Activated CD4-positive, alpha-beta T cell treated with anti-CD3 and anti-CD28 coated beads, Interleukin-2, amount 10 ng/mL, durations not matched to agents 24 days and 14 days (primary cell): ENCODE measurements around the gene ADGRG4. TPM values are rescaled to one million over a fixed set of nuclear protein-coding genes. Genes with fewer than 3 reads are reported as not detected.
"Not testable (repeated sequence)": the region's sequence is repeated elsewhere in the genome, so short reads cannot be mapped to it uniquely, and the experiment has no call there.

Experiments used
- DNase-seq: peaks from one replicate; pipeline ENCODE4 v3.0.0; 2022
- H3K27ac Mint-ChIP-seq: one replicate; pipeline ENCODE4 v1.8.0; 2022; ENCODE audit warnings: mild to moderate bottlenecking, mixed read lengths
- H3K27me3 Mint-ChIP-seq: one replicate; pipeline ENCODE4 v1.8.0; 2022; ENCODE audit warnings: mixed read lengths
- H3K36me3 Mint-ChIP-seq: one replicate; pipeline ENCODE4 v1.8.0; 2022; ENCODE audit warnings: low read depth, mild to moderate bottlenecking, mixed read lengths
- H3K4me1 Mint-ChIP-seq: one replicate; pipeline ENCODE4 v1.8.0; 2021; ENCODE audit warnings: mixed read lengths
- H3K4me3 Mint-ChIP-seq: one replicate; pipeline ENCODE4 v1.8.0; 2022; ENCODE audit warnings: mild to moderate bottlenecking, moderate library complexity, mixed read lengths
- H3K9me3 Mint-ChIP-seq: one replicate; pipeline ENCODE4 v1.8.0; 2021; ENCODE audit warnings: mixed read lengths
- intact Hi-C: fragments of 100-400 bp; cut with micrococcal nuclease; formaldehyde crosslinking; loops from one replicate; pipeline ENCODE4 v1.15.1; 2023
- total RNA-seq: library from RNA; stranded (reverse); gene quantifications from 2 replicates; pipeline ENCODE4 v1.2.3, GENCODE V29; 2022

ADGRG4 gene
- total RNA-seq, 1 donor from 2014 or later: not detected

DNA sequence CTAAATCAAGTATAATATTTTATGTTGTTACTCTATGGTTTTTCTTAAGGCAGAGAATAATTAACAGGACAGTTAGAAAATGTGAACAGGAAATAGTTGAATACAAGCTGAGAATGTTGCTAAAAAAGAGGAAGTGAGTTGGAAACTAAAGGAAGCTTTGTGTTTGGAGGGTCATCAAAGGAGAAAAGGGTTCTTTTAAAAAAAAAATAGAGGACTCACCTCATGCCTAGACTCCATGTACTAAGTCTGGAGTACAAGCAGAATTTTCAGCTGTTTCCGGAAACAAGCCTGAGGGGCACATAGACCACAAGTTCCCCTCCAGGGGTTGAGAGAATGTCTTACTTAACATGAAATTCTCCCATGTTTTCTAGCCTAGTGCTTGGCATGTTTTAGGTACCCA is 29.5 kb upstream of the ADGRG4 start:
- peaks cover 4% of the 10 kb centered on the region for H3K4me1 Mint-ChIP-seq
- no peaks in the 10 kb centered on the region for H3K36me3 Mint-ChIP-seq
- H3K27ac Mint-ChIP-seq: no peak overlapping the region
- intact Hi-C loops: no loop called here
- H3K4me3 Mint-ChIP-seq: no peak overlapping the region
- no peaks in the 10 kb centered on the region for H3K27me3 Mint-ChIP-seq
- no peak for DNase-seq
- no peaks in the 10 kb centered on the region for H3K9me3 Mint-ChIP-seq

DNA sequence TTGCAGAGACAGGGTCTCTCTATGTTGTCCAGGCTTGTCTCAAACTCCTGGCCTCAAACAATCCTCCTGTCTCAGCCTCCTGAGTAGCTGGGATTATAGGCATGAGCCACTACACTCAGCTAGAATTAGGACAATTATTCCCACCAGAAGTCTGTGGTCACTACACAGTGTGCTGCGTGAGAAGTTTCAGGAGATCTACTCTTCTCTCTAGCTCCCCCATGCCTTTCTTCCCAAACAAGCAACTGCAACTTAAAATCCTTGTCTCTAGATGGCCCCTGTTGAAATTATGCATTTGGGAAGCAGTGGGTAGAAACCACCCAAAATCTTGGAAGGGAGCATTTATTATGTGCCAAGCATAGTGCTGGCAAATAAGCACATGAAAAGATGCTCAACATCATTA is 28.4 kb upstream of the ADGRG4 start:
- Mint-ChIP-seq H3K9me3 (no peaks in the 10 kb centered on the region), H3K27me3 (no peaks in the 10 kb centered on the region)

DNA sequence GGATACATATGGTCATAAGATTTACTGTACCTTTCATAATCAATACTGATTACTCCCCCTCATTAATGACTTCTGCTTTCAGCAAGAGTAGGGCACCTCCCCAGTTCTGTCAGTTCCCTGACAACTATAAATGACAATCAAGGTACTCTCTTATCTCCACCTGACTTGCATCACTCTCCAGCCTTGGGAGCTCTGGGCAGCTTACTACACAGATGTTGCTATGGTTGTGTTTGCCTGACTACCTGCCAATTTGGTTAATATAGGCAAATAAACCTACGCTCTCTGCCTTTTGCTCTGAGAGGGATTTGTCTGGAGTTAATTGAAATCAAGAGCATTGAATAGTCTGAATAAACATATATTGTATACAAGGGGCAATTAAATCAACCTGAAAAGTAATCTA is 26.8 kb upstream of the ADGRG4 start:
- no peak overlapping the region for H3K4me3 Mint-ChIP-seq
- H3K9me3 Mint-ChIP-seq: no peaks in the 10 kb centered on the region
- DNase-seq: no peak
- no peak overlapping the region for H3K27ac Mint-ChIP-seq
- peaks cover 4% of the 10 kb centered on the region for H3K4me1 Mint-ChIP-seq
- H3K27me3 Mint-ChIP-seq: no peaks in the 10 kb centered on the region
- intact Hi-C loops: no loop called here
- H3K36me3 Mint-ChIP-seq: no peaks in the 10 kb centered on the region

More for the DNA sequence above, 28.4 kb upstream of the ADGRG4 start:
- no peak for DNase-seq
- intact Hi-C loops: no loop called here
- Mint-ChIP-seq H3K4me3 (no peak overlapping the region), H3K4me1 (peaks cover 4% of the 10 kb centered on the region), H3K27ac (no peak overlapping the region), H3K36me3 (no peaks in the 10 kb centered on the region)

DNA sequence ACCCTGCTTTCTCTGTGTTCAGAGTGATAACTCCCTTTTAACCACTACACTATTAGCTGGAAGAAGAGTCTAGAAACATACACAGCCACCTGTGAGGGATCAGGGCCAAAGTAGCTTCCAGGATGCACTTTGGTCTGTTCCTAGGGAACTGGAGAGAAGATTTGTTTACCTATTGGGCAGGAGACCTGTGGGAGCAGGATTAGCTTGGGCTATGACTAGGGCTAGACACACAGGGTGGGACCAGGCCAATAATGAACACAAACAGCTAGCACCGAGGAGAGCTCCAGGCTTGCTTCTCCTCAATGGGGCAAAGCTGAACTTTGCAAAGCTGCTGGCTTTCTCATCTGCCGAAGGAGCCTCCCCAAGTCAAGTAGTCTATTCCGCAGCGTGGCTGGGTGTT is 25.2 kb upstream of the ADGRG4 start:
- H3K4me1 Mint-ChIP-seq: peaks cover 4% of the 10 kb centered on the region
- intact Hi-C loops: no loop called here
- no peaks in the 10 kb centered on the region for H3K27me3 Mint-ChIP-seq
- H3K27ac Mint-ChIP-seq: no peak overlapping the region
- H3K36me3 Mint-ChIP-seq: no peaks in the 10 kb centered on the region
- no peak overlapping the region for H3K4me3 Mint-ChIP-seq
- H3K9me3 Mint-ChIP-seq: no peaks in the 10 kb centered on the region
- no peak for DNase-seq

DNA sequence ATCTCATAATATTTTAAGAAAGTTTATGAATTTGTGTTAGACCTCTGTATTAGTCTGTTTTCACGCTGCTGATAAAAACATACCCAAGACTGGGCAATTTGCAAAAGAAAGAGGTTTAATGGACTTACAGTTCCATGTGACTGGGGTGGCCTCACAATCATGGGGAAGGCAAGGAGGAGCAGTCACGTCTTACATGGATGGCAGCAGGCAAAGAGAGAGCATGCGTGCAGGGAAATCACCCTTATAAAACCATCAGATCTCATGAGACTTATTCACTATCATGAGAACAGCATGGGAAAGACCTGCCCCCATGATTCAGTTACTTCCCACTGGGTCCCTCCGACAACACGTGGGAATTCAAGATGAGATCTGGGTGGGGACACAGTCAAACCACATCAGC is 14.4 kb upstream of the ADGRG4 start:
- H3K9me3 Mint-ChIP-seq, H3K4me1 Mint-ChIP-seq, H3K36me3 Mint-ChIP-seq, H3K27ac Mint-ChIP-seq, intact Hi-C loops, DNase-seq, H3K4me3 Mint-ChIP-seq, H3K27me3 Mint-ChIP-seq: not testable (repeated sequence)

DNA sequence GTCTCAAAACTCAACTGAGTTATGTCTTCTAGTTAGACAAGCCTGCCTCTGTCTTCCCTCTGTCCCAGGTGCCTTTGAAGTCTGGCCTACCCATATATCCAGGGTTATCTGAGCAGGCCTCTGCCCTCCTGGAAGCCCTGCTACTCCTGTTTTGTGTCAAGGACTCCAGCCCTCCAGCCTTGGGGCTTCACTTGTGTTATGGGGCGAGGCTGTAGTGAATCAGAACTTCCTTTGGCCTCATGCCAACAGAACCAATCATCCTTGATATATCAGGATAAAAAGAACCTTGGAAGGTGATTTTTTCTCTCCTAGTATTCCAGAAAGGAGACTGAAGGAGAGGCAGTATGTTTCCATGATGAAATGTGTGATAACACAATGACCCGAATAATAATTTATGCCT is 8.9 kb upstream of the ADGRG4 start:
- no peaks in the 10 kb centered on the region for H3K4me1 Mint-ChIP-seq
- no peaks in the 10 kb centered on the region for H3K36me3 Mint-ChIP-seq
- H3K27ac Mint-ChIP-seq: no peak overlapping the region
- peaks cover 2% of the 10 kb centered on the region for H3K27me3 Mint-ChIP-seq
- intact Hi-C loops: no loop called here
- no peak overlapping the region for H3K4me3 Mint-ChIP-seq
- no peak for DNase-seq
- H3K9me3 Mint-ChIP-seq: no peaks in the 10 kb centered on the region

DNA sequence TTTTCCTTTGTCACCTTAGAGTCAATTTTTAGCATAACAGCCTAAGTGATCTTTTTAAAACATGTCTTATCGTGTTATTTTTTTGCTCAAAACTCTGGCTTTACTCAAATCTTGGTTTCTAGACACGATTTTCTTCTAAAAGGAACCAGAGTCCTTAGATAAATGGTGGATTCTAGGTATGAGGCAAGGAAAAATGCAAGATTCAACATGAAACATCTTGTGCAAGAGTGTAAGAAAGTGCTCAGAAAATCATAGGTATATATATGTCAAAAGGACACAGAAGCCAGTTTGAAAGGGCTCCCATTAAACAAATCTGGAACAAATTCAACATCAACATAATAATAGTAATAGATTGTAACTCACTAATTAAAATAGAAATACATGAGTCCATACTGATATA is 8.1 kb upstream of the ADGRG4 start:
- intact Hi-C loops: no loop called here
- H3K4me3 Mint-ChIP-seq: no peak overlapping the region
- H3K27ac Mint-ChIP-seq: no peak overlapping the region
- H3K27me3 Mint-ChIP-seq: peaks cover 2% of the 10 kb centered on the region
- no peak for DNase-seq
- H3K36me3 Mint-ChIP-seq: no peaks in the 10 kb centered on the region
- no peaks in the 10 kb centered on the region for H3K9me3 Mint-ChIP-seq
- H3K4me1 Mint-ChIP-seq: no peaks in the 10 kb centered on the region

DNA sequence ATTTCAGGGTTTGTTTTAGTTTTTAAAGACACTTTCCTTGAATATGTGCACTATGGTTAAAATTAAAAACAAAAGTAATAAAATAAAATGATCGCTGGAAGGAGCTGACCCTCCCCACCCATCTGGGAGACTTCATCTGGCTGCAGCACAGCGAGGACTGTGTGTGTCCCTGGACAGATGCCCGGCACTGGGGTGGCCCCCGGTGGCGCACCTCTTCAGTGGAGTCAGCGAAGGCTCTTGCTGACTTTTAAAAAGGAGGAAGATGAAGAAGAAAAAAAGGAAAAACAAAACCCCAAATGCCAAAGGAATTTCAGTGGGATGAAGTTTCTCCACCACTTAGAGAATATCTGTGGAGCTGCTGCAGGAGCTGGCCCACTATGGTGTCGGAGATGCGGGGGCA is 5.4 kb upstream of the ADGRG4 start:
- Mint-ChIP-seq H3K36me3 (no peaks in the 10 kb centered on the region), H3K27ac (no peak overlapping the region), H3K27me3 (peaks cover 2% of the 10 kb centered on the region), H3K9me3 (no peaks in the 10 kb centered on the region), H3K4me1 (no peaks in the 10 kb centered on the region), H3K4me3 (no peak overlapping the region)
- no peak for DNase-seq
- intact Hi-C loops: no loop called here

DNA sequence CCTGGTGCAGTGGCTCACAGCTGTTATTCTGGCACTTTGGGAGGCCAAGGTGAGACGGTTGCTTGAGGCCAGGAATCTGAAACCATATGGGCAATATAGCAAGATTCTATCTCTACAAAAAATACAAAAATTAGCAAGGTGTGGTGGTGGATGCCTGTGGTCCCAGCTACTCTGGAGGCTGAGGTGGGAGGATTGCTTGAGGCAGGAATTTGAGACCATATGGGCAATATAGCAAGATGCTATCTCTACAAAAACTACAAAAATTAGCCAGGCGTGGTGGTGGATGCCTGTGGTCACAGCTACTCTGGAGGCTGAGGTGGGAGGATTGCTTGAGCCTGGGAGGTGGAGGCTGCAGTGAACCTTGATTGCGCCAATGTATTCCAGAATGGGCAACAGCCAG is 2.3 kb downstream of the ADGRG4 start:
- no peaks in the 10 kb centered on the region for H3K9me3 Mint-ChIP-seq

DNA sequence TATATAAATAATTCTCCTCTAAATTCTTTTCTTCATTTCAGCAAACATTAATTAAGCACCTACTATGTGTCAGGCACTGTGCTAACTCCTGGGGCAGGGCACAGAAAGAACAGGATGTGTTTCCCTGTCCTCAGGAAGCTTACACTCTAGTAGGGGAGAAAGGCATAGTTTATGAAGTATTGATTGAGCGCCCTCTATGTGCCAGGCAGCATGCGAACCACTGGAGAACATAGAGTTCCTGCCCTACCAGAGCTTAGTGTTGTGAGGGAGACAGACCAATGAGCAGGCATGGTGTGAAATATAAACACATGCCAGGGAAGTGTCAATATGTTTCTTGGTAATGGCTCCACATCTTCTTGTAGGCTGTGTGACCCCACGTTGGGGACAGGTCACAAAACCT is 3.7 kb downstream of the ADGRG4 start:
- Mint-ChIP-seq H3K9me3 (no peaks in the 10 kb centered on the region), H3K27me3 (peaks cover 1% of the 10 kb centered on the region), H3K4me3 (no peak overlapping the region), H3K4me1 (no peaks in the 10 kb centered on the region), H3K36me3 (no peaks in the 10 kb centered on the region), H3K27ac (no peak overlapping the region)
- intact Hi-C loops: no loop called here
- no peak for DNase-seq

More for the DNA sequence above, 2.3 kb downstream of the ADGRG4 start:
- intact Hi-C loops: no loop called here
- no peak for DNase-seq
- H3K27ac Mint-ChIP-seq: no peak overlapping the region
- H3K4me1 Mint-ChIP-seq: no peaks in the 10 kb centered on the region
- no peak overlapping the region for H3K4me3 Mint-ChIP-seq
- H3K27me3 Mint-ChIP-seq: peaks cover 1% of the 10 kb centered on the region
- H3K36me3 Mint-ChIP-seq: no peaks in the 10 kb centered on the region

DNA sequence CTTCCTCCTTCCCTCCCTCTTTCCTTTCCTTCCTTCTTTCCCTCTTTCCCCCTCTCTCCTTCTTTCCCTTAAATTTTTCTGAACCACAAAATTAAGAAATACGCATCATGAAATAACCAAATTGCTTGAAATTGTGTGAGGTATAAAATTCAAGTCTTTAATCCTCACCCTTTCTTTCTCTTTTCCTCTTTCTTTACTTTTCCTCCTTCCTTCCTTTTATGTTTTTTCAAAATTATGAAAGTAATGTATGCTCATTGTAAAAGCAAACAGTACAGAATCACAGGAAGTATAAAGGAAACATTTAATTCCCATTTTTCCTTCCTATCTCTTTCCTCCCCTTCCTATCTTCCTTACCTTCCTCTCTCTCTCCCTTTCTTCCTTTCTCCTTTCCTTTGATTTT is 5.4 kb downstream of the ADGRG4 start:
- Mint-ChIP-seq H3K9me3 (no peaks in the 10 kb centered on the region), H3K27me3 (peaks cover 1% of the 10 kb centered on the region), H3K4me1 (no peaks in the 10 kb centered on the region), H3K27ac (no peak overlapping the region), H3K36me3 (no peaks in the 10 kb centered on the region), H3K4me3 (no peak overlapping the region)
- no peak for DNase-seq
- intact Hi-C loops: no loop called here

DNA sequence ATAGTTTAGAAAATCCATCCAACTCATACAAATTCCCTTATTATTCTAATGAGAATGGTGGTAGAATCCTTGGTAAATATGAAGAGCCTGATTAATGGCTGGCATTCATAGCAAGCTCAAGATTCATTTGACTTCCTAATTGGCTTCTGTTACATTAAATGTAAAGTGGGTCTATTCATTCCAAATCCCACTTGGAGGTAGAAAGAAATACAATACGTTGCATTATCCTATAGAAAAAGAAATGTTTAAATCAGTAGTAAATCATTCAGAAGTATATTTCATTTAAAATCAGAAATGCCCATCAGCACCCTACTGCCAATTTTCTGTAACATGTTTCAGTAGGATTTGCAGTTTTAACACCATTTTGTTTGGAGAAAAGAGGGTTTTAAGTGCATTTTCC is 6.7 kb downstream of the ADGRG4 start:
- peaks cover 1% of the 10 kb centered on the region for H3K27me3 Mint-ChIP-seq
- intact Hi-C loops: no loop called here
- H3K4me3 Mint-ChIP-seq: no peak overlapping the region
- H3K9me3 Mint-ChIP-seq: no peaks in the 10 kb centered on the region
- no peak overlapping the region for H3K27ac Mint-ChIP-seq
- no peaks in the 10 kb centered on the region for H3K4me1 Mint-ChIP-seq
- no peak for DNase-seq
- no peaks in the 10 kb centered on the region for H3K36me3 Mint-ChIP-seq

DNA sequence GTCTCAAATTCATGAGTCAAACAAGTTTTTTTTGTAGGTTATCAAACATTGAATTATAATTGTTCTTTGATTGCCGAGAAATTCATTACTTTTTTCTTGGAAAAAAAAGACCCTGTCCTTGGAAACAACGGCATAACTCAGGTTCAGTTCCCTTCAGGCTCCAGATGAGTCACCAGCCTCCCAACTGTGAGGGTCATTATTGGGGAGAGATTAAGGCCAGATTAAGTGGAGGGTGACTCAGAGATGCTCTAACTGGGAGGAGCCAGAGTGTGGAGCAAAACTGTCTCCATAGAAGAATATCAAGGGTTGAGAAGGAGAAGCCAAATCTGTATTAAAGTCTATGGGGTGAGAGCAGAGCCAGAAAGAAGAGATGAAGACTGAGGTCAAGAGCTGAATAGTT is 9.6 kb downstream of the ADGRG4 start:
- H3K36me3 Mint-ChIP-seq: no peaks in the 10 kb centered on the region

DNA sequence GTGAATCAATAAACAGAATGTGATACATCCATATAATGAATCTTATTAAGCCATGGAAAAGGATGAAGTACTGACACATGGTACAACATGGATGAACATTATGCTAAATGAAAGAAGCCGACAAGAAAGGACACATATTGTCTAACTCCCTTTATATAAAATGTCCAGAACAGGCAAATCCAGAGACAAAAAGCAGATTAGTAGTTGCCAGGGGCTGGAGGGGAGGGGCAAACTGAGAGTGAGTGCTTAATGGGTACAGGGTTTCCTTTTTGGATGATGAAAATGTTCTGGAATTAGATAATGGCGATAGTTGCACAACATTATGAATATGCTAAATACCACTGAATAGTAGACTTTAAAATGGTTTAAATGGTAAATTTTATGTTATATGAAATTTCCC is 17.4 kb downstream of the ADGRG4 start:
- DNase-seq: no peak
- Mint-ChIP-seq H3K27me3 (no peaks in the 10 kb centered on the region), H3K4me1 (no peaks in the 10 kb centered on the region), H3K27ac (no peak overlapping the region), H3K4me3 (no peak overlapping the region), H3K9me3 (no peaks in the 10 kb centered on the region), H3K36me3 (no peaks in the 10 kb centered on the region)
- intact Hi-C loops: no loop called here

More for the DNA sequence above, 9.6 kb downstream of the ADGRG4 start:
- Mint-ChIP-seq H3K9me3 (no peaks in the 10 kb centered on the region), H3K4me3 (no peak overlapping the region), H3K27me3 (peaks cover 1% of the 10 kb centered on the region), H3K27ac (no peak overlapping the region), H3K4me1 (no peaks in the 10 kb centered on the region)
- intact Hi-C loops: no loop called here
- no peak for DNase-seq

DNA sequence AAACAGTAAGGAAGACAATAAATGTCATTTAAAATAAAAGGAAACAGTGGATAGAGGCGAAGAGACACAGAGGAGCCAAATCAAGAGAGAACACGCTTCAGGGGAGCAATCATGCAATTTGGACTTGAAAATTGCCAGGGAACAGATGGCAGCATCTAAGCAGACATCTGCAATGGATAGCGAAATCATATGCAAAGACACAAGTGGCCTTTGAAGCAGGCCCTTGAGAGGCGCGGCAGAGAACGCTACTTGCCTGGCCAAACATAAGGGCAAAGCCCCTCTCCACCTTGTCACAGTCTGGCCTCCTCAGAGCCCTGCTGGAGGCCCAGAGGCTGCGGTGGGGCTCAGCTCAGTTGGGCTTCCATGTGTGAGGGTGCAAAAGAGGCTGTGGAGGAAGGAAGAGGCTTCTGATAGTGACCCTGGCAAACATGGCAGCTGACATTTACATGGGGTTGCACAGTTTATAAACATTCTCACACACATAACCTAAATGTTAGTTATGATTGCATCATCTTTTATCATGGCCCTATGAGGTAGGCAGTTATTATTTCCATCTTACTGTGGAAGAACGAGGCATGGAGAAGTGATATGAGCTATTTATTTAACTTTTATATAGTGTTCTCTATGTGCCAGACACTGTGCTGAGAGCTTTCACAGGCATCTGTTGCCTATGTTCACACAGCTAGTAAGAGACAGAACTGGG is 18.3 kb downstream of the ADGRG4 start:
- Mint-ChIP-seq H3K9me3 (no peaks in the 10 kb centered on the region), H3K4me1 (no peaks in the 10 kb centered on the region), H3K36me3 (no peaks in the 10 kb centered on the region), H3K27ac (no peak overlapping the region), H3K27me3 (no peaks in the 10 kb centered on the region), H3K4me3 (no peak overlapping the region)
- no peak for DNase-seq
- intact Hi-C loops: no loop called here
